NCI-H345 treated with DMSO at 0.1 percent for 48 hours (cell line): ENCODE data around the gene GPR158.

Experiments
- DNase-seq: peaks from one replicate; lab custom pipeline; 2025; ENCODE audit not compliant: unreplicated experiment; lab: John Stamatoyannopoulos, UW

Gene GPR158

DNA sequence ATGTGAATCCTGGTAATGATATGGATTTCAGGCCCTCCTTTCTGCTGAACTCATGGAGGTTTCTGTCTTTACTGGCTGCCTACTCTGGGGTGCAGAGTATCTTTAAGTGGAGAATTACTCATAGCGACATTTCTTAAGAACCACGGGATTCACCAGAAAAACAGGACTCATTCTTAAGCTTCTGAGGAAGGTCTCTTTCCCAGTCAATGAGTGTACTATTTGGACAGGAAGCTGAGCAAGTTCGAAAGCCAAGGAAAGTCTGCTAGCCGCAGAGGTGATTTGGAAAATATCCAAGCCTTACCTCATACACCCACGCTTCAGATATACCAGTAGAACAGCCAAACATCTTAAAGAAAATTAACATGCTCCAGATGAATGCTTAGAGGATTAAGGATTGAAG is 381.7 kb downstream of the GPR158 start:
- no peak for DNase-seq

DNA sequence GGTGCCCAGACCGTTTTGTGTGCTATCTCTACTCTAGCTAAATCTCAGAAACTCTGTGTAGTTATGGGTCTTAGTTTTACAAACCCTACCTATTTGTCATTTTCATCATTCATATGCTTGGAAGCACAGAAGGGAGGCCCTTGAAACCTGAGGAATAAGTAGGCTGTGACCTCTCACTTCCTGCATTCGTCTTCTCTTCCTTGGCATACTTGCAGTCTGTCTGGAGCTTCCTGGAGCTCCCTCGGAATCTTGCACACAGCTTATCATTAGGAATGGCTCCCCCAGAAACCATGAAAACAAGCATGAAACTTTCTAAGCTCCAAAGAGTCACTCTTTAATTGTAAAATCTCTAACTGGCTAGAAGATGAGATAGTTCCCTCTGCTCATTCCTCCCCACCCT is 382.3 kb downstream of the GPR158 start:
- DNase-seq: no peak

DNA sequence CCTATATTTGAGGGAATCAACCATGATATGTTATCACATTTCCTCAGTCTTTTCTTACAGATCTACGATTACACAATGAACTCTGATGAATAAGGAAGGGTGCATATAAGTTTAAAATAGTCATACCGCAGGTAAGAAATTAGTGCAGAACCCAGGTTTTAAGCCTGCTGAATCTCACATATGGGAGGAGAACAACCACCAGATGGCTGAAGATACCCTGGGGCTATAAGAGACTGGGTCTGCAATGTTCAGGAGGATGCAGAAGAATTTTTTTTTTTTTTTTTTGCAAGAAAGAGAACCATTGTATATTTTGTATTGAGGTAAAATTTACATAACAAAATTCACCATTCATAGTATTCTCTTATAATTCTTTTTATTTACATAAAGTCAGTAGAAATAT is 387.0 kb downstream of the GPR158 start:
- no peak for DNase-seq

DNA sequence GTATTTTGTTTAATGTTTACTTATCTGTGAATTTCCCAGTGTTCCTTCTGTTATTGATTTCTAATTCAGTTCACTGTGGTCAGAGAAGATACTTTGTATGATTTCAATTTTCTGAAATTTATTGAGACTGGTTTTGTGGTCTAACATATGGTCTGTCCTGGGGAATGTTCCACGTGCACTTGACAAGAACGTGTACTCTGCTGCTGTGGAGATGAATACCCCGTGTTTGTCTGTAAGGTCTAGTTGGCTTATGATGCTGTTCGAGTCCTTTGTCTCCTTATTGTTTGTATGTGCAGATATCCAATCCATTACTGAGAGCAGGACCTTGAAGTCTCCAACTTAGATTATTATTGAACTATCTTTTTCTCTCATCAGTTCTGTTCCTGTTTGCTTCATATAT is 387.7 kb downstream of the GPR158 start:
- no peak for DNase-seq

DNA sequence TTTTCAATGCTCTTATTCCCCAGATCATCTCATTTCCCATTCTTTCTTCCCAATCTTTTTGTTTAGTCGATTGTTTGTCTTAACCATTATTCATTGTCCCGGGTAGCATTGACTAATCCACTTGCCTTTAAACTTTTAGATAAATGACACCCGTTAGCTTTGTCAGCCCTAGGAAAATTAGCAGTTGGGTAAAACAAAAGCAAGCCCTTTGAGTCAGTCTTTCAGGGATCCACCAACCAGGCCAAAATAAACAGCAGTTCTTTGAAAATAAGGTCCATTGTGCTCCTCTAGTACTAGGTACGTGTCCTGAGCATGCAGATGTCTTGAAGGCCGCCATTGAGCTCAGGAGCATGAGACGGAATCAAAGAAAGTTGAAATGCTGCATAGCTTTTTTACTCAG is 389.6 kb downstream of the GPR158 start:
- no peak for DNase-seq

DNA sequence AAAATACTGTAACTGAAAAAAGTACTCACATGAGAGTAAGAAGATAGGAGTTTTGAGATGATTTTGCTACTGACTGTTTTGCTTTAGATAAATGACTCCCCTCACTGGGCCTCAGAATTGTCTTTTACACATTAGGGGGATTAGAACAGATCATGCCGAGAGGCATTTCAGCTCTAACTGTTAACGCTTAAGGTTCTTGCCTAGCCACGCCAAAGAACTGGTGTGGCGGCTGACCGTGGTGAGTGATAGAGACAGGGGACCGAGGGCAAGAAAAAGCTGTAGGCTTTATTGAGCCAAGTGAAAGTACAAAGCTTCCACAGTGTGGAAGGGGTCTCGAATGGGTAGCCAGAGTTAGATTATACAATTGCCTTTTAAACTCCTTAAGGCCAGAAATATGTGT is 390.8 kb downstream of the GPR158 start:
- no peak for DNase-seq

DNA sequence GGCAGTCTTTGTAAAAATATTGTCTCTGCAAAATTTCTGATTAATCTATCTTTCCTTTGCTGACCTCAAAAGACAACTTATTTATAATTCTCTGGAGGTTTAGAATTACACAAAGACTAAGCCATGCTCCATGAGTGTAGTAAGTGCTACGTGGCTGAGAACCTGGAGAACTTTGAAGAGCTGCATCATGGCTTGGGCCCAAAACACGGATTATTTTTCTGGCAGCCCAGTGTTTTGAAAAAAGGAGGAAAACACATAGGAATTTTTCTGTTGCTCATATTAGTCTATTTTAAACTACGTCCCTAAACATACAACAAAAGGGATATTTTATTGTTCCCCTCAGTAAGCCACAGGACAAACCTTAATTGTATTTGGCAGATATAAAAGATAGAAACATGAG is 398.5 kb downstream of the GPR158 start:
- no peak for DNase-seq

DNA sequence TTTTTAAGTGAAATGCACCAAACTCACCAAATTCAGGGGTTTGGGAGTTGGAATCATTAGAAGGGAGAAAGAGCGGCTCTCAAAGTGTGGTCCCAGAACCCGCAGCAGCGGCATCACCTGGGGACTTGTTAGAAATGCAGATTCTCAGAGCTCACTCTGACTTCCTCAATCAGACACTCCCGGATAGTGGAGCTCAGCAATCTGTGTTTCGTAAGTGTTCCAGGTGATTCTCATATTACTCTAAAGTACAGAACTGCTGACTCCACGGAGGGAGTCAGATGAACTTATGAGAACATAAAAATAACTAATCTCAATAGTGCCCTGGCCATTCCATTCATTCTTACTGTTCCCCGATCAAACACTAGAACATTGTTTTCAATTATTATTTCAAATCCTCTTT is 400.5 kb downstream of the GPR158 start:
- no peak for DNase-seq

DNA sequence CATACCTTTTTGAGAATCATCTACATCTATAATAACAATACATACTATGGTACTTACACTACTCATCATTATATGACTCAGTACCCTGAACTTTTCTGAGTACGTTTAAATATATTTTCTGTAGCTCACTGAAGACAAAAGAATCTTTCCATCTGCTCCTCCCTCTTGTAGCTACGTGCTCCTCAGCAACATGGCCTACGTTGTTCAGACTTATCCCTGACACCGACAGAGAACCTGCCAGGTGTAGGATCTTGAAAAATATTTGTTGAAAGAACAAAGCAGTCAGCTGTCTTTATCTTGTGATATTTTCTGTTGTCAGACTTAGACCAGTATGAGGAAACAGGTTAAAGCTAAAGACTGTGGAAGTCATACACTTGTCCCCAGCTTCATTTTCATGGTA is 403.3 kb downstream of the GPR158 start:
- DNase-seq: no peak

DNA sequence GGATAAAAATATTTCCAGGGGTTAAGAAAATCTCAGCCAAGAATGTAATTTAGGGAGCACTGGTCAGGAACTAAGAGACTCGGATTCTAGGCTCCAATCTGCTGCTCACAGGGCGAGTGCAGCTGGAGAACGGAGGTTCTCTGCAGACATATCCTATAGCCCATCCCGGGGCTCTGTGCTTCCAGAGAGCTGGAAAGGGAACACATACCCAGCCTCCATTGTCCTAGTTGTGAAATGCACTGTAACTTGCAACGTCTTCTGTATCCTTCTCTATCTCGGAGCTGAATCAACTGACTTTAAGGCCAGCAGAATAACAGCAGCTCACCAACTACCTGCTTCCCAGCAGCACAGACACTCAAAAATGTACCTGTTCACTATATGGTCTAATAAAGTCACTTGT is 408.2 kb downstream of the GPR158 start:
- DNase-seq: no peak

DNA sequence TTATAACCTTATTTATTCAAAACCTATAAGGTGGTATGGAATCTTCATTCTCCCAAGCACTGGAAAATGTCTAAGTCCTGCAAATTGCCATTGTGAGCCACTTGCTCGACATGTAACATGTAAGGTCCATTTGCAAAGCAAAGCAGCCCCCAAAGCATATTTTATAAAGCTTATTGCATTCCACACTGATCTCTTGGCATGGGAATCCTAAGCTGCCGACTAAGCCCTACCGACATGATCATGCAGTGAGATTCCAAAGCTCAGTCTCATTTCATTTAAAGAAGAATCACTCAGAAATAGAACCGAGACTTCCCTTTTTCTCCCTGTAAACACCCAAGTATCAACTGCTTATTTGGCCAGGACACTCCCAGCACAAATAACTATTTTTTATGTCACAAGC is 425.9 kb downstream of the GPR158 start:
- DNase-seq: no peak

DNA sequence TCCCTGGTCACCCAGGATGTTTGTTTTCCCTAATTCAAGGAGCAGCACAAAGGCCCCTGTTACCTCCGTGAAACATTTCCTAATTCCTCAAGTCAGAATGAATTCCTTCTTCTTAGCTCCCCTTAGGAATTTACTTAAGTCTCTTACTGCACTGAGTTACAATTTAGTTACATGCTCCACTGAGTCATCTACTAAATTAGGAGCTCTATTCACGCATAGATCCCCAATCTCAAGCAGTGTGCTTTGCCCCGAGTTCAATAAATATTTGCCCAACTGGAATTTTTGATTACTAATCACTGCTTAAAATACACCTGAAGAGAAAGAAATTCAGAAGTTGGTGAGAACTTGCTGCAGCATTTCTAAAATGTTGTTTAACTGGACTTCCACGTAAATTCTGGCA is 429.8 kb downstream of the GPR158 start:
- no peak for DNase-seq

DNA sequence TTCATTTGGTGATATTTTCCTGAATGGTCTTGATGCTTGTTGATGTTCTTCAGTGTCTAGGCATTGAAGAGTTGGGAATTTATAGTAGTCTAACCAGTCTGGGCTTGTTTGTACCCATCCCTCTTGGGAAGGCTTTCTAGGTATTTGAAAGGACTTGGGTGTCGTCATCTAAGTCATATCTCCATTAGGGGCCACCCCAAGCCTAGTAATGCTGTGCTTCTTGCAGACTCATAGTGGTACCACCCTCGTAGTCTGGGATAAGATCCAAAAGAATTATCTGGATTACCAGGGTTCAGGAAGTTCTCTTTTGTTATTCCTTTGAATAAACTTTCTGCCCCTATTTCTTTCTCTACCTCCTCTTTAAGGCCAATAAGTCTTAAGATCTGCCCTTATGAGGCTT is 439.9 kb downstream of the GPR158 start:
- no peak for DNase-seq

DNA sequence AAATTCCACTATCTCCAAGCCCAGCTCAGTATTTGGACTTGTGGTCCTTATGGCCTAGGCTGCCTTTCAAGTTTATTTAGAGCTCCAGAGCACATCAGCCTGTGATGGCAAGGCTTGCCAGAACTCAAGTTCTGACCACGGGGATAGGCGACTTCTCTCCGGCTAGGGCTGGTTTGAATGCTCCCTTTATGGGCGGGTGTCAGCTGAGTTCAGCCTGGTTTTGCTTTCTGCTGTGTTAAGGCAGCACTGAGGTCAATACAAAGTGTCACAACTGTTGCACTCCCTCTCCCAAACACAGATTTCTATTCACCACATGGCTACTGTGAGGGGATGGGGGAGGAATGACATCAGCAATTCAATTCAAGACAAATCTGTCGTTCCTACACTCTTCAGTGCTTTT is 441.1 kb downstream of the GPR158 start:
- no peak for DNase-seq

DNA sequence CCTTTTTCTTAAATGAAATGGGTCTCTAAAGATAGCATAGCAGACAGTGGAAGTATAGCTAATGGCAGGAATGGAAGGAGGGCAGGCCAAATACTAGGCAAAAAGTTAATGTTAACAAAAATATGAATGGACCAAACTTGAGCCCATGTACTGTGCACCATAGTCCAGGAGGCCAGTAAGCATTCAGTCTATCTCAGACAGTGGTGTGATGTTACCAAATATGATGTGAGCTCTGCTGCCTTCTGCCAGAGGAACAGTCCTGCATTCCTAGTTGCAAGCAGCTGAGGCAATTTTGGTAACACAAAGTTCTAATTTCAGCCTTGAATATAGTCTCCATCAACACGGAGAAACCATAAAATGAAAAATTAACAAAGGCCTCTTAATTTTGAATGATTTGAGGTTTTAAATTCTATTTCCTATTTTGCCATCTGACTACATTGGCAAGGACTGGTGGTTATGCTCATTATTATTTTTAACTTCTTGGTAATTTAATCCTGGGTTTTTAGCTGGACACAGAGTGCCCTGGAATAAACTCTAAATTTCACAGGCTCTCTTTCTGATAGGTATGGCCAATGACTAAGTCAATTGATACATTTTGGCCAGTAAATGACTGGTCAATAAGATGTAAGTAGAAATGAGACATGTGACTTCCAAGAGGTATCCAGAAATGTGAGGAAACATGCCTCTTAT is 442.2 kb downstream of the GPR158 start:
- DNase-seq: no peak

DNA sequence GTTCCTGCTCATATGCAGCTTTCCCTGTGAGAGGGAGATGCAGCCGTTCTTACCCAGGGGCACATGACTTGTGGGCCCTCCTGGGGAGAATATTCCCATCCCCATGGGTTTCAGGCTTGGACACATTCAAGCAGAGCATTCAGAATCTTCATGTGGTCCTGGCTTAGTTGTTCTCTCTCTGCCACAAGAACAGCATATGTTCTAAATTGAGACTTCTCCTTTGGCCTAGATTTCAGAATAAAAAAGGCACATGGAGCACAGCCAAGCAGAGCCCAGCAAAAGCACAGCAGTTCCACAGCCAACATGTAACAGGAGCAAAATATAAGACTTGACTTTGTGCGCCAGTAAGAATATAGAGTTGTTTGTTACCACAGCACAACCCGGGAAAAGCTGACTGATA is 452.8 kb downstream of the GPR158 start:
- no peak for DNase-seq

DNA sequence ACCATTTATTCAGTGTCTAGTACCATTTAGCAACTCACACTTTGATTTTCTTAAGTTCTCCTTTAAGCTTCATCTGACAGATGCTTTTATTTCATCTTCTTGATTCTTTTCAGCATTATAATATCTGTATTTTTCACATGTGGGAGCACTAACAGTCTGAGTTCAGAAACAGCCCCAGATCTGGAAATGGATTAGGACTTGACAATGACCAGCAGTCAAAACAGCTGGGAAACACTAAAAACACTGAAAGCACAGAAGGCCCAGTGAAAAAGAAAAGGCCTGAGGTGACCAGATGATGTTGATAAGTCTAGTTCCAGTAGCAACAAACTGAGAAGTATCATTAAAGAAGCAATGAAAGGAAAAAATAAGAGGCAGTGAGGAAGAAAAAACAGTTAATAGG is 454.5 kb downstream of the GPR158 start:
- no peak for DNase-seq

DNA sequence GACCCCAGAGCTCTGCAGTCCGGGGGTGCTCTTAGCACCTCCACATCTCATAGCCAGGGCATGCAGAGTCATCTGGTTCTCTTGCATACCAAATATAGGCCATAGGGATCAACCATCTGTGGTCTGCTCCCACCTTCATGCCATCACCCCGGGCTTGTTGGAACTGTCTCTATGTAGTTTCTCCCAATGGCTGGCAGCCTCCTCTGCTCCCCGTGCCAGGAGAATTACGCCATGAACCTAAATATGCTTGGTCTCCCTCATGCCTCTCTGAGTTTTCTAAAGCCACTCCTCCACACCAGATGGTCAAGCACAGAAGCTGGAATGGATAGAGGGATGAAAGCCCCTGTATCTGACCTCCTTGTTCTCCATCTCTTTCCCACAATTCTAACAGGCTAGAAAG is 456.7 kb downstream of the GPR158 start:
- DNase-seq: no peak

DNA sequence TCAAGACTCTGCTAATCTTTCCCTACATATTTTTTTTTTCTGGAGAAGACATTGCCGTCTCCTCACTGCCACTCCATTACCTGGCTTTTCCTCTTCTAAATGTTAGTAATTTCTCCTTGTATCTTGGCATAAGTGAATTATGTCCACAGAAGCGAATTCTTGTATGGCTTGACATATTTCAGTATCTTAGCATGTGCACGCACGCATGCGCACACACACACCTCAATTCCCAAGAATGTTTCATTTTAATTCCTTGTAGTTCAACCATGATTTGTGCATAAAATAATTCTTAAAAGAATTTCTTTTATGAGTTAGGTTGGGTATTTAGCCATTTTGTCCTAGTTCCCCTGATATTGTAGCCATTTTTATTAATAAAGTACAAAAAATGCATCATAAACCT is 458.0 kb downstream of the GPR158 start:
- no peak for DNase-seq

DNA sequence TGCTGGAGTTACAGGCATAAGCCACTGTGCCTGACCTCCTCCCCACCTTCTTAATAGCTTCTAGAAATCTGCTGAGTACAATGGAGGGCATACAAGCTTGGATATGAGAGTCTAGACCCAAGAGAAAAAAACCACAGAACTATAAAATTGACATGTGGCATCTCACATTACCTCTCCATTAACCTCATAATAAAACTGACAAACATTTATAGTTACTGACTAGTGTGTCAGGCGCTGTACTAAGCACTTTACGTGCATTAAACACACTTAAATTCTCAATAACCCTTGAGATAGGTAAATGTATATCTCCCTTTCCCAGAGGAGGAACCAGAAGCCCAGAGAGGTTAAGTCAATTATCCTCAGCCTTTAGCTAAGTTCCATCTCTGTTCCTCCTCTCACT is 458.7 kb downstream of the GPR158 start:
- DNase-seq: no peak

DNA sequence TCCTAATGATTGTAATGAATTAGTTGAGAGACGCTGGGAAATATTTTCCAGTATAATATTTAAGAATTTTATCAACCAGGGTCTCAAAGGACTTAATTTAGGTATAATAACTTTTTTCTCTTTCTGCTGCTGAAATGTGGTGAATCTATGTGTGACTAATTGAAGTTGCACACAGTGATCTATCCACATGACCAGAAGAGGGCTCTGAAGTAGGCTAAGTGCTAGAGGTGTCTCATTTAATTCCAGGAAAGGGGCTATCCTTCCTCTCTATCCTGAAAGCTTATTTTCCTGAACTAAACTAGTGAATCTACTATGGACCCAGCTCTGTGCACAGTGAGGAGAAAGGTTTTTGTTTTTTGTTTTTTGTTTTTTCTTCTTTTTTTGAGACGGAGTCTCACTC is 464.8 kb downstream of the GPR158 start:
- DNase-seq: no peak

DNA sequence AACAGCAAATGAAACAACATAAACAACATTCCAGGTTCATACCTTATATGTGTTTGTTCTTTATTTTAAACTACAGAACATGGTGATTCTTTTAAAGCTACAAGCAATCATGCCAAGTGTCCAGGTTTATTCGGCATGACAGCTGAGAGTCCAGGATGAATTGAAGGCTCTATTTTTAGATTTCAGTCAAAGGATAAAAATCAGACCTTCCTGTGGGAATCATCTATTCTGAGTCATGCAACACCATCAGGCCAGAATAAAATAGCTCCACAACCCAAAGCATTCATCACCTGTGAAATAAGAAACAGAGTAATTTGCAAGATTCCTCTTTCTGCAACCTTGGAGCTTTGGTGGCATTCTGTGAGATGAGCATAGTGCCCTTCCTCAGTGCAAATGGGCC is 466.8 kb downstream of the GPR158 start:
- DNase-seq: no peak

DNA sequence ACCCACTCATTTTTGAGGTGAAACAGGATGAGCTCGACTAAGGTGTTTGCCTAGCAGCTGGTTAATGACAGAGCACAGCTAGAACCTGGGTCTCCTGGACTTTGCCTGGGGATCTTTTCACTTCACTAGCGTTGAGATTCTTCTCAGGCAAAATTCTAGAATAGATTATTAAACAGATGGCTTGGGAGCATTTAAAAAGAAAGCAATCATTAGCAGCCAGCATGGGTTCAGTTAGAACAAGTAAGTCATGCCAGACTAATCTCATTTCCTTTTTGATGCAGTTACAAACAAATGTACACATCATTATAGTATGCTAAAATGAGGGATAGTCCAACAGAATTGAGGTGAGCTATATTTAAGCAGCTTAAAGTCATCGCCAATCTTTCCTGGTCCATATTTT is 467.9 kb downstream of the GPR158 start:
- DNase-seq: no peak

DNA sequence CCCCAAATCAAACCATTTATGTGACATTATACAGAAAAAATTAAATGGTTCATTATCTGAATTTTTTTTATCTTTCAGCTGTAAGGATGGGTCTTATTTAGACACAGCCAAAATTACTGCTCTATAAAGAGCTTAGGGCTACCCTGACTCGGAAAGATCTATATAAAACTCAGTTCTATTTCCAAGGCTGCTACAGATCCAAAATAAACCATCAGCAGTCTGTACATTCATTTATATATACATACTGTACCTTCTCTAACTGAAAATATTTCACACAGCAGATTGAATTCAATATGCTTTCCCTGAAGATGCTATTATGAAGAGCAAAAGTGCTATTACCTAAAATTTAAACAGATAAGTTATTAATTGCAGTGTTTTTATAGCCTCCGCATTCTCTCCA is 471.6 kb downstream of the GPR158 start:
- DNase-seq: no peak
